Limb (tissue), 2 donors: ENCODE results near the gene HOXD10.

Source experiments
- DNase-seq, 2 donors: peaks; one replicate each; pipeline ENCODE4 v3.0.0-alpha.2; 2016; ENCODE audit errors: extremely low spot score in 2 of 2

The HOXD10 gene

GRCh38 chr2:176094349-176094748, 22.2 kb upstream of the HOXD10 start:
- DNase-seq: no peak

GRCh38 chr2:176095421-176095820, 21.2 kb upstream of the HOXD10 start:
- peak in 1 of 2 donors; percentile 32 for DNase-seq

GRCh38 chr2:176096243-176096985, 20.2 kb upstream of the HOXD10 start:
- DNase-seq: peak in 1 of 2 donors; percentile 56

- peak in 1 of 2 donors; percentile 87 for DNase-seq
Observed at GRCh38 chr2:176096986-176097819, 19.4 kb upstream of the HOXD10 start.

GRCh38 chr2:176097820-176098365, 18.7 kb upstream of the HOXD10 start:
- no peak for DNase-seq

GRCh38 chr2:176098366-176099158, 18.0 kb upstream of the HOXD10 start:
- DNase-seq: peak in 1 of 2 donors; percentile 59

GRCh38 chr2:176099159-176099727, 17.3 kb upstream of the HOXD10 start:
- peak in 1 of 2 donors; percentile 58 for DNase-seq

- DNase-seq: no peak
Observed at GRCh38 chr2:176099728-176100546, 16.6 kb upstream of the HOXD10 start, which contains the start of gene HOXD12. TSS of gene HOXD12 (plus strand) at chr2:176099795. CDS start at chr2:176099802, 7 bp downstream.

- DNase-seq: no peak
Observed at GRCh38 chr2:176100547-176101140, 15.9 kb upstream of the HOXD10 start.

GRCh38 chr2:176101216-176101830, 15.3 kb upstream of the HOXD10 start:
- no peak for DNase-seq

- no peak for DNase-seq
Observed at GRCh38 chr2:176101842-176102241, 14.7 kb upstream of the HOXD10 start.

- DNase-seq: no peak
Observed at GRCh38 chr2:176102309-176102866, 14.2 kb upstream of the HOXD10 start.

GRCh38 chr2:176103194-176103593, 13.4 kb upstream of the HOXD10 start:
- DNase-seq: no peak

GRCh38 chr2:176103742-176104315, 12.7 kb upstream of the HOXD10 start:
- DNase-seq: no peak

GRCh38 chr2:176104316-176105077, 12.1 kb upstream of the HOXD10 start:
- DNase-seq: no peak

- no peak for DNase-seq
Observed at GRCh38 chr2:176105078-176105729, 11.4 kb upstream of the HOXD10 start.
